T-helper 1 cell treated with Interleukin-12 subunit alpha and Interleukin-12 subunit beta and Interleukin-4 antibody, amounts not matched to agents 30 μg/mL and 1 μg/mL, for 36 hours (primary cell): ENCODE data around the gene DOHH.
"Not testable (repeated sequence)": the region's sequence is repeated elsewhere in the genome, so short reads cannot be mapped to it uniquely, and the experiment has no call there.

Source experiments
- H3K27ac Mint-ChIP-seq: one replicate; pipeline ENCODE4 v1.8.0; 2021; ENCODE audit warnings: mild to moderate bottlenecking, mixed read lengths
- H3K27me3 Mint-ChIP-seq: one replicate; pipeline ENCODE4 v1.8.0; 2021; ENCODE audit warnings: low read depth, mixed read lengths
- H3K36me3 Mint-ChIP-seq: one replicate; pipeline ENCODE4 v1.8.0; 2021; ENCODE audit warnings: low read depth, mixed read lengths
- H3K4me1 Mint-ChIP-seq: one replicate; pipeline ENCODE4 v1.8.0; 2021; ENCODE audit warnings: low read depth, mixed read lengths
- H3K4me3 Mint-ChIP-seq: one replicate; pipeline ENCODE4 v1.8.0; 2021; ENCODE audit warnings: mild to moderate bottlenecking, moderate library complexity, mixed read lengths
- H3K9me3 Mint-ChIP-seq: one replicate; pipeline ENCODE4 v1.8.0; 2021; ENCODE audit warnings: mixed read lengths

Gene DOHH

GRCh38 chr19:3458229-3459088 lies 42.0 kb downstream of the DOHH start:
- H3K4me3 Mint-ChIP-seq: no peak overlapping the region
- no peak overlapping the region for H3K27ac Mint-ChIP-seq
- H3K4me1 Mint-ChIP-seq: no peaks in the 10 kb centered on the region

GRCh38 chr19:3457528-3458228 lies 42.8 kb downstream of the DOHH start:
- no peak overlapping the region for H3K4me3 Mint-ChIP-seq
- no peaks in the 10 kb centered on the region for H3K9me3 Mint-ChIP-seq
- H3K27ac Mint-ChIP-seq: no peak overlapping the region
- H3K4me1 Mint-ChIP-seq: no peaks in the 10 kb centered on the region
- H3K27me3 Mint-ChIP-seq: no peaks in the 10 kb centered on the region
- H3K36me3 Mint-ChIP-seq: peaks cover 2% of the 10 kb centered on the region

More at GRCh38 chr19:3458229-3459088, 42.0 kb downstream of the DOHH start:
- no peaks in the 10 kb centered on the region for H3K27me3 Mint-ChIP-seq
- no peaks in the 10 kb centered on the region for H3K36me3 Mint-ChIP-seq
- no peaks in the 10 kb centered on the region for H3K9me3 Mint-ChIP-seq

GRCh38 chr19:3456925-3457527 lies 43.4 kb downstream of the DOHH start:
- H3K4me1 Mint-ChIP-seq: no peaks in the 10 kb centered on the region
- no peaks in the 10 kb centered on the region for H3K27me3 Mint-ChIP-seq
- no peak overlapping the region for H3K27ac Mint-ChIP-seq
- no peak overlapping the region for H3K4me3 Mint-ChIP-seq
- peaks cover 2% of the 10 kb centered on the region for H3K36me3 Mint-ChIP-seq
- H3K9me3 Mint-ChIP-seq: no peaks in the 10 kb centered on the region

GRCh38 chr19:3455960-3456601 lies 44.4 kb downstream of the DOHH start:
- Mint-ChIP-seq H3K36me3 (peaks cover 2% of the 10 kb centered on the region), H3K9me3 (no peaks in the 10 kb centered on the region), H3K4me3 (no peak overlapping the region), H3K27ac (no peak overlapping the region), H3K4me1 (no peaks in the 10 kb centered on the region), H3K27me3 (no peaks in the 10 kb centered on the region)

- H3K4me3 Mint-ChIP-seq: no peak overlapping the region
- no peak overlapping the region for H3K27ac Mint-ChIP-seq
- H3K27me3 Mint-ChIP-seq: no peaks in the 10 kb centered on the region
- no peaks in the 10 kb centered on the region for H3K4me1 Mint-ChIP-seq
- no peaks in the 10 kb centered on the region for H3K9me3 Mint-ChIP-seq
- H3K36me3 Mint-ChIP-seq: peaks cover 2% of the 10 kb centered on the region
These were observed 45.0 kb downstream of the DOHH start for GRCh38 chr19:3455393-3455955.

- peaks cover 2% of the 10 kb centered on the region for H3K36me3 Mint-ChIP-seq
- H3K9me3 Mint-ChIP-seq: no peaks in the 10 kb centered on the region
- H3K27ac Mint-ChIP-seq: no peak overlapping the region
- no peak overlapping the region for H3K4me3 Mint-ChIP-seq
- H3K27me3 Mint-ChIP-seq: no peaks in the 10 kb centered on the region
- no peaks in the 10 kb centered on the region for H3K4me1 Mint-ChIP-seq
These were observed 45.6 kb downstream of the DOHH start for GRCh38 chr19:3454656-3455392.

GRCh38 chr19:3453840-3454239 lies 46.6 kb downstream of the DOHH start:
- Mint-ChIP-seq H3K9me3 (no peaks in the 10 kb centered on the region), H3K36me3 (peaks cover 2% of the 10 kb centered on the region), H3K27me3 (no peaks in the 10 kb centered on the region), H3K27ac (no peak overlapping the region), H3K4me1 (no peaks in the 10 kb centered on the region), H3K4me3 (no peak overlapping the region)

- not testable (repeated sequence) for H3K27me3 Mint-ChIP-seq, H3K9me3 Mint-ChIP-seq, H3K4me3 Mint-ChIP-seq, H3K27ac Mint-ChIP-seq, H3K4me1 Mint-ChIP-seq, H3K36me3 Mint-ChIP-seq
These were observed 47.6 kb downstream of the DOHH start for GRCh38 chr19:3452942-3453214.

GRCh38 chr19:3452171-3452941 lies 48.1 kb downstream of the DOHH start:
- Mint-ChIP-seq H3K4me3 (no peak overlapping the region), H3K4me1 (no peaks in the 10 kb centered on the region), H3K27ac (no peak overlapping the region), H3K27me3 (no peaks in the 10 kb centered on the region), H3K9me3 (no peaks in the 10 kb centered on the region), H3K36me3 (peaks cover 2% of the 10 kb centered on the region)

- Mint-ChIP-seq H3K27me3 (no peaks in the 10 kb centered on the region), H3K27ac (no peak overlapping the region), H3K4me3 (no peak overlapping the region), H3K4me1 (no peaks in the 10 kb centered on the region), H3K9me3 (no peaks in the 10 kb centered on the region), H3K36me3 (peaks cover 2% of the 10 kb centered on the region)
These were observed 49.0 kb downstream of the DOHH start for GRCh38 chr19:3451451-3451866.

- H3K36me3 Mint-ChIP-seq: peaks cover 2% of the 10 kb centered on the region
- no peak overlapping the region for H3K27ac Mint-ChIP-seq
- H3K27me3 Mint-ChIP-seq: no peaks in the 10 kb centered on the region
- no peak overlapping the region for H3K4me3 Mint-ChIP-seq
- H3K4me1 Mint-ChIP-seq: no peaks in the 10 kb centered on the region
- no peaks in the 10 kb centered on the region for H3K9me3 Mint-ChIP-seq
These were observed 49.6 kb downstream of the DOHH start for GRCh38 chr19:3450796-3451411.

GRCh38 chr19:3448616-3449334 lies 51.7 kb downstream of the DOHH start:
- H3K27me3 Mint-ChIP-seq: no peaks in the 10 kb centered on the region
- no peak overlapping the region for H3K4me3 Mint-ChIP-seq
- H3K4me1 Mint-ChIP-seq: peaks cover 2% of the 10 kb centered on the region
- no peak overlapping the region for H3K27ac Mint-ChIP-seq
- H3K36me3 Mint-ChIP-seq: peaks cover 2% of the 10 kb centered on the region
- H3K9me3 Mint-ChIP-seq: no peaks in the 10 kb centered on the region

- not testable (repeated sequence) for H3K27me3 Mint-ChIP-seq, H3K9me3 Mint-ChIP-seq, H3K36me3 Mint-ChIP-seq, H3K4me1 Mint-ChIP-seq, H3K27ac Mint-ChIP-seq, H3K4me3 Mint-ChIP-seq
These were observed 53.8 kb downstream of the DOHH start for GRCh38 chr19:3446657-3447056.
